Measurements from ENCODE around the gene ZNF836.

DNA sequence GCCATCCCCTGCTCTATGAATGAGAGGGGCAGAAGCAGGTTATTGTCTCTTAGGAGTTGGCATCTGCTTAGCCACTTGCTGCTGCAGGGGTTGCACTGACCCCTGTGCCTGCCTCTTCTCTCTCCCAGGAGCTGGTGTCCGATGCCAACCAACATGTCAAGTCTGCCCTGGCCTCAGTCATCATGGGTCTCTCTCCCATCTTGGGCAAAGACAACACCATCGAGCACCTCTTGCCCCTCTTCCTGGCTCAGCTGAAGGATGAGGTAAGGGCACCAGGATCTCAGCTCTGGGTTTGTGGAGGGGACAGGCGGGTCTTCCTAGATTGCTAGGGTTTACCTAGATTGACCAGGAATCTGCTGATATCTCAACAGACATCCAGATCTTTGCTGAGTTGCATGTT, 45.0 kb upstream of the ZNF836 start:
- TF ChIP-seq, protein P1, sequence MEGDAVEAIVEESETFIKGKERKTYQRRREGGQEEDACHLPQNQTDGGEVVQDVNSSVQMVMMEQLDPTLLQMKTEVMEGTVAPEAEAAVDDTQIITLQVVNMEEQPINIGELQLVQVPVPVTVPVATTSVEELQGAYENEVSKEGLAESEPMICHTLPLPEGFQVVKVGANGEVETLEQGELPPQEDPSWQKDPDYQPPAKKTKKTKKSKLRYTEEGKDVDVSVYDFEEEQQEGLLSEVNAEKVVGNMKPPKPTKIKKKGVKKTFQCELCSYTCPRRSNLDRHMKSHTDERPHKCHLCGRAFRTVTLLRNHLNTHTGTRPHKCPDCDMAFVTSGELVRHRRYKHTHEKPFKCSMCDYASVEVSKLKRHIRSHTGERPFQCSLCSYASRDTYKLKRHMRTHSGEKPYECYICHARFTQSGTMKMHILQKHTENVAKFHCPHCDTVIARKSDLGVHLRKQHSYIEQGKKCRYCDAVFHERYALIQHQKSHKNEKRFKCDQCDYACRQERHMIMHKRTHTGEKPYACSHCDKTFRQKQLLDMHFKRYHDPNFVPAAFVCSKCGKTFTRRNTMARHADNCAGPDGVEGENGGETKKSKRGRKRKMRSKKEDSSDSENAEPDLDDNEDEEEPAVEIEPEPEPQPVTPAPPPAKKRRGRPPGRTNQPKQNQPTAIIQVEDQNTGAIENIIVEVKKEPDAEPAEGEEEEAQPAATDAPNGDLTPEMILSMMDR (IDR thresholded peaks at IDR 0.05; ENCODE audit: poor library complexity, severe bottlenecking): no peak
- TF ChIP-seq POLR2AphosphoS5 (IDR thresholded peaks at IDR 0.05): no peak
